ENCODE data around the gene KRTAP2-1.
"Not testable (repeated sequence)": the region's sequence is repeated elsewhere in the genome, so short reads cannot be mapped to it uniquely, and the experiment has no call there.

KRTAP2-1 gene

GRCh38 chr17:41008811-41009210 lies 38.3 kb downstream of the KRTAP2-1 start, which contains the start of gene KRTAP3-1:
Gene KRTAP3-1, minus strand, starts transcription at chr17:41009128. Its CDS starts 54 bp downstream, at chr17:41009074.
- ChIA-PET POLR2A (no interaction called here), CTCF (no interaction called here)
- no peak for DNase-seq (ENCODE audit: extremely low spot score)
- TF ChIP-seq BHLHE40 (IDR thresholded peaks at IDR 0.05; ENCODE audit: borderline replicate concordance) (no peak), SUZ12 (IDR thresholded peaks at IDR 0.05) (no peak), ZNF384 (IDR thresholded peaks at IDR 0.05) (no peak), FOXK2 (IDR thresholded peaks at IDR 0.05) (no peak), HDGF (IDR thresholded peaks at IDR 0.05; ENCODE audit: borderline replicate concordance) (no peak), TARDBP (IDR thresholded peaks at IDR 0.05) (no peak)

- TF ChIP-seq TARDBP (IDR thresholded peaks at IDR 0.05) = no peak
- TF ChIP-seq FOXK2 (IDR thresholded peaks at IDR 0.05) = no peak
- TF ChIP-seq HDGF (IDR thresholded peaks at IDR 0.05; ENCODE audit: borderline replicate concordance) = no peak
- TF ChIP-seq BHLHE40 (IDR thresholded peaks at IDR 0.05; ENCODE audit: borderline replicate concordance) = no peak
- no peak for TF ChIP-seq SP1 (IDR thresholded peaks at IDR 0.05)
- no peak for TF ChIP-seq LEF1 (IDR thresholded peaks at IDR 0.05; ENCODE audit: borderline replicate concordance)
- no peak for TF ChIP-seq NFRKB (IDR thresholded peaks at IDR 0.05)
- TF ChIP-seq FOXA1 (IDR thresholded peaks at IDR 0.05) = no peak
- TF ChIP-seq ZNF384 (IDR thresholded peaks at IDR 0.05) = no peak
- no peak for TF ChIP-seq PKNOX1 (IDR thresholded peaks at IDR 0.05)
- TF ChIP-seq ARNT (IDR thresholded peaks at IDR 0.05) = no peak
- TF ChIP-seq L3MBTL2 (conservative IDR thresholded peaks at IDR 0.05) = no peak
- no peak for TF ChIP-seq CTBP1 (IDR thresholded peaks at IDR 0.05; ENCODE audit: borderline replicate concordance)
- no peak for TF ChIP-seq FOXM1 (IDR thresholded peaks at IDR 0.05; ENCODE audit: borderline replicate concordance)
- TF ChIP-seq SUZ12 (IDR thresholded peaks at IDR 0.05) = no peak
- DNase-seq (ENCODE audit: extremely low spot score) = no peak
- ChIA-PET POLR2A (no interaction called here), CTCF (no interaction called here)
Measured at GRCh38 chr17:41004397-41004796, 42.7 kb downstream of the KRTAP2-1 start.

GRCh38 chr17:41003926-41004325 lies 43.2 kb downstream of the KRTAP2-1 start:
- POLR2A ChIA-PET = no interaction called here
- CTCF ChIA-PET = no interaction called here
- TF ChIP-seq ARNT (IDR thresholded peaks at IDR 0.05) (no peak), CTBP1 (IDR thresholded peaks at IDR 0.05; ENCODE audit: borderline replicate concordance) (no peak), SP1 (IDR thresholded peaks at IDR 0.05) (no peak), SUZ12 (IDR thresholded peaks at IDR 0.05) (no peak), PKNOX1 (IDR thresholded peaks at IDR 0.05) (no peak), HDGF (IDR thresholded peaks at IDR 0.05; ENCODE audit: borderline replicate concordance) (no peak), BHLHE40 (IDR thresholded peaks at IDR 0.05; ENCODE audit: borderline replicate concordance) (no peak), TARDBP (IDR thresholded peaks at IDR 0.05) (no peak), L3MBTL2 (conservative IDR thresholded peaks at IDR 0.05) (no peak), ZNF384 (IDR thresholded peaks at IDR 0.05) (no peak), NFRKB (IDR thresholded peaks at IDR 0.05) (no peak), FOXK2 (IDR thresholded peaks at IDR 0.05) (no peak), FOXA1 (IDR thresholded peaks at IDR 0.05) (no peak), LEF1 (IDR thresholded peaks at IDR 0.05; ENCODE audit: borderline replicate concordance) (no peak), ELF4 (IDR thresholded peaks at IDR 0.05) (no peak)
- DNase-seq (ENCODE audit: extremely low spot score) = no peak

GRCh38 chr17:41002814-41003213 lies 44.3 kb downstream of the KRTAP2-1 start:
- no peak for DNase-seq (ENCODE audit: extremely low spot score)
- TF ChIP-seq TARDBP (IDR thresholded peaks at IDR 0.05) (no peak), L3MBTL2 (conservative IDR thresholded peaks at IDR 0.05) (no peak), BHLHE40 (IDR thresholded peaks at IDR 0.05; ENCODE audit: borderline replicate concordance) (no peak), SUZ12 (IDR thresholded peaks at IDR 0.05) (no peak), SP1 (IDR thresholded peaks at IDR 0.05) (no peak), FOXK2 (IDR thresholded peaks at IDR 0.05) (no peak), ZNF384 (IDR thresholded peaks at IDR 0.05) (no peak), HDGF (IDR thresholded peaks at IDR 0.05; ENCODE audit: borderline replicate concordance) (no peak), LEF1 (IDR thresholded peaks at IDR 0.05; ENCODE audit: borderline replicate concordance) (no peak), FOXM1 (IDR thresholded peaks at IDR 0.05; ENCODE audit: borderline replicate concordance) (no peak), ELF4 (IDR thresholded peaks at IDR 0.05) (no peak), PKNOX1 (IDR thresholded peaks at IDR 0.05) (no peak), ARNT (IDR thresholded peaks at IDR 0.05) (no peak), NFRKB (IDR thresholded peaks at IDR 0.05) (no peak)
- ChIA-PET CTCF (no interaction called here), POLR2A (no interaction called here)

GRCh38 chr17:41001795-41002194 lies 45.3 kb downstream of the KRTAP2-1 start:
- CTCF ChIA-PET = no interaction called here
- DNase-seq (ENCODE audit: extremely low spot score) = no peak
- POLR2A ChIA-PET = no interaction called here
- no peak for TF ChIP-seq NFRKB (IDR thresholded peaks at IDR 0.05)
- no peak for TF ChIP-seq LEF1 (IDR thresholded peaks at IDR 0.05; ENCODE audit: borderline replicate concordance)
- no peak for TF ChIP-seq ELF4 (IDR thresholded peaks at IDR 0.05)
- no peak for TF ChIP-seq L3MBTL2 (conservative IDR thresholded peaks at IDR 0.05)
- TF ChIP-seq PKNOX1 (IDR thresholded peaks at IDR 0.05) = peak; percentile 49
- no peak for TF ChIP-seq TARDBP (IDR thresholded peaks at IDR 0.05)

GRCh38 chr17:40999563-40999962 lies 47.6 kb downstream of the KRTAP2-1 start, which contains the start of gene KRTAP3-2:
Gene KRTAP3-2, minus strand, starts transcription at chr17:40999906. Its CDS starts 53 bp downstream, at chr17:40999853.
- CTCF ChIA-PET; POLR2A ChIA-PET; DNase-seq (ENCODE audit: extremely low spot score): not testable (repeated sequence)

All from HEK293T (cell line).